ENCODE measurements around the gene GHR.

The GHR gene

GRCh38 chr5:42467572-42467971, 44.3 kb downstream of the GHR start:
- no peak for DNase-seq

GRCh38 chr5:42467981-42468524, 44.8 kb downstream of the GHR start:
- DNase-seq = no peak

GRCh38 chr5:42483472-42484154, 60.4 kb downstream of the GHR start:
- no peak for DNase-seq

- DNase-seq = no peak
These were observed 63.8 kb downstream of the GHR start for GRCh38 chr5:42487077-42487476.

- DNase-seq = no peak
These were observed 64.6 kb downstream of the GHR start for GRCh38 chr5:42487821-42488220.

GRCh38 chr5:42490831-42491230, 67.6 kb downstream of the GHR start:
- DNase-seq = no peak

GRCh38 chr5:42491699-42492098, 68.5 kb downstream of the GHR start:
- DNase-seq = no peak

- no peak for DNase-seq
These were observed 69.7 kb downstream of the GHR start for GRCh38 chr5:42492974-42493373.

- DNase-seq = no peak
These were observed 71.2 kb downstream of the GHR start for GRCh38 chr5:42494414-42494813.

GRCh38 chr5:42495914-42496313, 72.7 kb downstream of the GHR start:
- DNase-seq = no peak

- no peak for DNase-seq
These were observed 73.3 kb downstream of the GHR start for GRCh38 chr5:42496397-42497156.

GRCh38 chr5:42498000-42498399, 74.8 kb downstream of the GHR start:
- no peak for DNase-seq

GRCh38 chr5:42499016-42499415, 75.8 kb downstream of the GHR start:
- DNase-seq = no peak

- DNase-seq = no peak
These were observed 76.9 kb downstream of the GHR start for GRCh38 chr5:42500003-42500599.

GRCh38 chr5:42502613-42503470, 79.6 kb downstream of the GHR start:
- DNase-seq = no peak

GRCh38 chr5:42506662-42507061, 83.4 kb downstream of the GHR start:
- DNase-seq = no peak

GRCh38 chr5:42507451-42508097, 84.3 kb downstream of the GHR start:
- DNase-seq = no peak

- DNase-seq = no peak
These were observed 90.0 kb downstream of the GHR start for GRCh38 chr5:42513246-42513645.

GRCh38 chr5:42514754-42515153, 91.5 kb downstream of the GHR start:
- DNase-seq = no peak

GRCh38 chr5:42515504-42515903, 92.3 kb downstream of the GHR start:
- DNase-seq = no peak

- no peak for DNase-seq
These were observed 93.2 kb downstream of the GHR start for GRCh38 chr5:42516282-42517042.

GRCh38 chr5:42517164-42517563, 93.9 kb downstream of the GHR start:
- no peak for DNase-seq

Measured in activated CD4-positive, alpha-beta T cell treated with anti-CD3 and anti-CD28 coated beads for 48 hours (primary cell).